T-helper 2 cell treated with Interferon-gamma antibody and Interleukin-4, amounts not matched to agents 5 μg/mL and 100 μg/mL, for 36 hours (primary cell): ENCODE results near the gene IKZF1.

ENCODE experiments used
- DNase-seq: peaks from one replicate; pipeline ENCODE4 v3.0.0; 2021; ENCODE audit warnings: low spot score
- H3K27ac Mint-ChIP-seq: one replicate; pipeline ENCODE4 v1.8.0; 2021; ENCODE audit warnings: mild to moderate bottlenecking, mixed read lengths
- H3K27me3 Mint-ChIP-seq: one replicate; pipeline ENCODE4 v1.8.0; 2021; ENCODE audit warnings: low read depth, mixed read lengths
- H3K36me3 Mint-ChIP-seq: one replicate; pipeline ENCODE4 v1.8.0; 2021; ENCODE audit warnings: low read depth, mixed read lengths
- H3K4me1 Mint-ChIP-seq: one replicate; pipeline ENCODE4 v1.8.0; 2021; ENCODE audit warnings: low read depth, mixed read lengths
- H3K4me3 Mint-ChIP-seq: one replicate; pipeline ENCODE4 v1.8.0; 2022; ENCODE audit warnings: mild to moderate bottlenecking, moderate library complexity, mixed read lengths
- H3K9me3 Mint-ChIP-seq: one replicate; pipeline ENCODE4 v1.8.0; 2021; ENCODE audit warnings: mixed read lengths

The IKZF1 gene

DNA sequence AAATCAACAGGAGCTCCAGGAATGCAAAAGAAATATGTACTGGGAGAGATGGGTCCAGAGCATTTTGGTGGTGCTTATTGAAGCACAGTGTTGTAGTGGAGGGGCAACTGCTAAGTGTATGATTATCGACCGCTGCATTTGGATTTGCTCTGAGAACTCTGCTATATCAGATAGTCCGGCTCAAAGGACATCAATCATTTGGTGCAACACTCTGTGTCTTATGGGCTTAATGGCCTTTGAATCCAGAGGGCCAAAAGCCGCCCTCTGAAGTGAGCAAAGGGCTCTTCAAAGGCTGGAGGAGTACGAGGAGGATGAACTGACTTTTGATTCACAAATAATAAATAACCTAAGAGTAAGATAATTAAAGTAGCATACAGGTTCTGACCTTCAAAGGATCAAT, 9.4 kb upstream of the IKZF1 start:
- Mint-ChIP-seq H3K27me3 (peaks cover 20% of the 10 kb centered on the region), H3K4me1 (peaks cover 22% of the 10 kb centered on the region), H3K4me3 (no peak overlapping the region), H3K27ac (no peak overlapping the region), H3K9me3 (no peaks in the 10 kb centered on the region), H3K36me3 (peaks cover 3% of the 10 kb centered on the region)
- no peak for DNase-seq

DNA sequence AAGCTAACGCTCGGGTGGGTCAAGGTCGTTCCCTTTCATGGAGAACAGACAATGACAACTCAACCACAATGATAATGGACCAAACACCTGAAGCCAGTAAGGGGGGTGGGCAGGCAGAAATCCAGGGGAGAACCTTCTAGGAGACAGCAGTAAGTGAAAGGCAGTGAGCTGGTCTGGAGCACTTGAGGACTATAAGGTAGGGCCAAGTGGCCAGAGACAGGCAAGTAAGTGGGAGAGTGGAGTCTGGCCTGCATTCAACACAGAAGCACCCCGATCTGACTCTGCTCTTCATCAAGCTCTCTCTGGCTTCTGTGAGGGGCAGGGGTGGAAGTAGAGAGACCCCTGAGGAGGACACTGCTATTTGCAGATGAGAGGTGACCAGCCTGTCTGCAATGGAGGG, 7.7 kb upstream of the IKZF1 start:
- Mint-ChIP-seq H3K36me3 (peaks cover 3% of the 10 kb centered on the region), H3K4me3 (no peak overlapping the region), H3K9me3 (no peaks in the 10 kb centered on the region), H3K27me3 (peaks cover 20% of the 10 kb centered on the region), H3K4me1 (peaks cover 31% of the 10 kb centered on the region), H3K27ac (no peak overlapping the region)
- DNase-seq, result no peak

DNA sequence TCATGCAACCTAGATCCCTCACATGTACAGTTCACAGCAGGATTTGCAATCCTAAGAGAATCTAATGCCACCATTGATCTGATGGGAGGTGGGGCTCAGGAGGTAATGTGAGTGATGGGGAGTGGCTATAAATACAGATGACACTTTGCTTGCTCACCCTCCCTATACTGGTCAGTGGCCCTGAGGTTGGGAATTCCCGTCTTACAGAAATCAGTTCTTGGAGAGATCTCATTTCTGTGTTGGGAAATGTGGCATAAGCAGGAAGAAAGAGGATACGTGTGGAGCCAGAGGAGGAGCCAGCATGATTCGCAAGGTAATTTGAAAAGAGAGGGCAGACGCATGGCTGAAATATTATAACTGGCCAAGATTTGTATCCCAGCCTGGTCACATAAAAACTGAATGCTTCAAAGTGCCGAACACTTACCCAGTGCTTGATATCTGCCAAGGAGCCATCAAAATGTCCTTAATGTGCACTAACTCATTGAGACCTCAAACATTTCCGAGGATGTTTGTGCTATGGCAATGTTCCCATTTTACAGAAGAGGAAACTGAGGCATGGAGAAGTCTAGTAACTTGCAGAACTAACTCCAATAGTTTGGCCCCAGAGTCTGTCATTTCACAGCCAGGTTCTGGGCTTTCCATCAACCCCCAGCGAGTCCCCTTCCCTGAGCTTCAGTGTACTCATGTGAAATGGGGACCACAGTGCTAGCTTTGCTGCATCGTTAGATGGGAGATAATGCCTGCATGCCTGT, 5.5 kb upstream of the IKZF1 start:
- Mint-ChIP-seq H3K9me3 (no peaks in the 10 kb centered on the region), H3K36me3 (peaks cover 5% of the 10 kb centered on the region), H3K4me1 (peaks cover 29% of the 10 kb centered on the region), H3K27me3 (peaks cover 12% of the 10 kb centered on the region), H3K4me3 (no peak overlapping the region), H3K27ac (no peak overlapping the region)
- no peak for DNase-seq

DNA sequence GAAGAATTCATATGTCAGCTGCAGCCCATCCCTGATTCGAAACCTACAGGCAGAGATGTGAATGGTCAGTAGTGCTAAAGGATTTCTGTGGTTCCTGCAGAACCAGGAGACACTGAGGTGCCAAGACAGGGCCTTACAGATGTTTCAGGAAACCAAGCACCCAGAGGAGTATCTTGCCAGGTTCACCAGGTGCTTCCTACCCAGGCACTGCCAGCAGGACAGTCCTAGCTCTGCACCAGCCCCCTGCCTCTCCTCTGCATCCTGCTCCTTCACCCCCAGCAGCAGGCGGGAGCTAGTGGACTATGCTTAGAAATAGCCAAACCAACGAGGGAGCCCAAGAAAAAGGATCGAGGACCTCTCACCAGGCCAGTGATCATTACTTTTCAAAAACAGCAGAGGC, 4.2 kb upstream of the IKZF1 start:
- peaks cover 11% of the 10 kb centered on the region for H3K27me3 Mint-ChIP-seq
- no peaks in the 10 kb centered on the region for H3K9me3 Mint-ChIP-seq
- no peak overlapping the region for H3K27ac Mint-ChIP-seq
- no peak overlapping the region for H3K4me3 Mint-ChIP-seq
- peaks cover 10% of the 10 kb centered on the region for H3K36me3 Mint-ChIP-seq
- DNase-seq, result no peak
- peaks cover 29% of the 10 kb centered on the region for H3K4me1 Mint-ChIP-seq

DNA sequence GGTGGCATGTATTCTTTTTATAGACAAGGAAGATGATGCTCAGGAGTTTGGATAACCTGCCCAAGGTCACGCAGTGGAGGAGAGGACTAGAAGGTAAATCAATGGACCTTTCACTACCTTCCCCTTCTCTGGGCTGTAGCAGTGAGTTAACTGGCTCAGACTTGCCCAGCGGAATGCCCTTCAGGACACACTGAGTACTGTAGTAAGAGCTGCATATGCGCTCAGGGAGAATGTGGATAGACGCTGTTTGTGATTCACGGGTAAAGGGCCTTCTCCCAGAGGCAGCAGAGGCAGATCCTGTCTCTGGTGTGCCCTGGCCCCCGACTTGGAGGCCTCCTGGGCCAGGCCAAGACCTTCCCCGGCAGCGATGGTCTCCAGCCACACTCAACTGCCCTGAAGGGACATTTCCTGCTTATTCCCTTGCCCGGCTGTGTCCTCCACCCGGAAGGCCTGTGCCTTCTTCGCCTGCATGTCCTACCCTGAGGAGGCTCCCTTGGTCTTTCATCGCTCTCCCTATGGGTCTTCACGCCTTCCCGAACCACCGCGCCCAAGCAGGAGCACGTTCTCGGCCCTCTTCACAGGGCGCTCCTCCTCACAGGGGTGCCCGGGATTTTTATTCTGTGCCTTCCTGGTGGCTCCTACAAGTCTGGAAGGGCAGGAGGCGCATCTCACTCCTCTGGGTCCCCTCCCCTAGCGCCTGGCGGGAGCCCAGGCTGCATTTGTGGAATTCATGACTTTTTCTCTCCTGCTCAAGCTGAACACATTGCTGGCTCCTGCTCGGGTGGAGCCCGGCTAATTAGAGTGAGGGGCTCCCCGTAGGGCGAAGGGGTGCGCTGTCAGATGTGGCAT, 1.8 kb upstream of the IKZF1 start:
- Mint-ChIP-seq H3K4me3 (peak overlapping the region; percentile 75), H3K27me3 (peaks cover 5% of the 10 kb centered on the region), H3K27ac (peak overlapping the region; percentile 81), H3K36me3 (peaks cover 33% of the 10 kb centered on the region), H3K4me1 (peaks cover 25% of the 10 kb centered on the region), H3K9me3 (no peaks in the 10 kb centered on the region)
- DNase-seq, result no peak

DNA sequence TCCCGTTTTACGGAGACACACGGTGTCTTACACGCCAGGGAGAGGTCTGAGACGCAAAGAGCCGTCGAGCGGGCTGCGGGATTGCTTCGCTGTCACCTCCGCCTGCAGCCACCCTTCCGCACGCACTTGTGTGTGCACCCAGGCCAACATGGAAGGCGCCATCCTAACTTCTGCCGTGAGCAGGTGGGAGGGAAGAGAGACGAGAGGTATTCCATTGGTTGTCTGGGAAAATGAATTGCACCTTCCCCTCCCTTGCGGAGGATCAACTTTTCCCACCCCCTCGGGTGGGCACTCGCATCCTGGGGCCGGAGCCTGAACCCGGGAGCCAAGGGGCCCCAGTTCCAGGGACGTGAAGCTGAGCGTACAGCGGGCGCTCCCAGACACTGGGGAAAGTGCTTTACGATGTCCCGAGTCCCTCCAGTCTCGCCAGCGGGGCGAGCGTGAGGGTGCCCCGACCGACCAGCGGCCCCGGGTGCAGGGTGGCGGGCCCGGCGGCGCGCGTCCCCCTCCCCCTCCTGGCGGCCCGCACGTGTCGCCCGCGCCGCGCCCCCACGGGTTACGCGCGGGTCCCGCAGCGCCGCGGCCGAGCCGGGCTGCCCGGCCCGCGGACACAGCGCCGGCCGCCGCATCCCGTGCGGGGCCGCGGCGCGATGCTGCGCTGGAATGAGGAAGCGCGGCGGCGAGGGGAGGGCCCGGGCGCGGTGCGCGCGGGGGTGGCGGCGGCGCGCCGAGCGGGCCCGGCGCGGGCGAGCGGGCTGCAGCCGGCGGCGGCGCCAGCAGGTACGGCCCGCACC, 984 bp upstream of the IKZF1 start:
- peaks cover 5% of the 10 kb centered on the region for H3K27me3 Mint-ChIP-seq
- peaks cover 41% of the 10 kb centered on the region for H3K36me3 Mint-ChIP-seq
- no peaks in the 10 kb centered on the region for H3K9me3 Mint-ChIP-seq
- no peak for DNase-seq
- peak overlapping the region; percentile 75 for H3K4me3 Mint-ChIP-seq
- H3K4me1 Mint-ChIP-seq, result peaks cover 31% of the 10 kb centered on the region
- peak overlapping the region; percentile 81 for H3K27ac Mint-ChIP-seq

DNA sequence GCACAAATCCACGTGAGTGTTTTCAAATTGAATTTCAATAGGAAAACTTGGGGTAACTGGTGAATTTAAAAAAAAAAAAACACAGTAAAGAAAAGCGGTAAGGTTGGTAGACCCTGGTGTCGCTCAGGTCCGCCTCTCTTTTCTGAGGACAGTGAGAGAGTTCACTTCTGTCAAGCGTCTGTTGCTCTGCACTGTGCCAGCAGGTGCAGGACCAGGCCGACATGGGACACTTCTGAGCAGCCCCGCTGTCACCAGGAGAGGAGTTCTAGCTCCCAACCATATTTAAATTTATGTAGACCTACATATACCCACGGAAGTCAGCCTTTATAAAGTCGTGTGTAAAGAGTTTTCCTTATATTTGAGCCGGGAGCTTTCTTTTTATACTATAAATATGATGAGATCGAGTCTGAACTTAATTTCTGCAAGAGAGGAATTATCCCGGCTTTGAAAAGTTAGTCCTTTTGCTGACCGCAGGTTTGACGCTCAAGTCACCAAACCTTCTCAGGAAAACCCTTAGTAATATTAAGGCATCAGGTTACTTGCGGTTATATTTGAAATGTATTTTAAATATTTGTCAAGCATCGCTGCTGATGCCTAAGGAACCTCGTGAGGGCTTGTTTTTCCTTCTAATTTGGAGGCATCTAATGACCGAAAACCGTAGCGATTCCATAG, 531 bp downstream of the IKZF1 start:
- DNase-seq, result no peak
- Mint-ChIP-seq H3K36me3 (peaks cover 57% of the 10 kb centered on the region), H3K27me3 (peaks cover 1% of the 10 kb centered on the region), H3K9me3 (no peaks in the 10 kb centered on the region), H3K4me3 (peak overlapping the region; percentile 99), H3K4me1 (peaks cover 27% of the 10 kb centered on the region), H3K27ac (peak overlapping the region; percentile 97)

DNA sequence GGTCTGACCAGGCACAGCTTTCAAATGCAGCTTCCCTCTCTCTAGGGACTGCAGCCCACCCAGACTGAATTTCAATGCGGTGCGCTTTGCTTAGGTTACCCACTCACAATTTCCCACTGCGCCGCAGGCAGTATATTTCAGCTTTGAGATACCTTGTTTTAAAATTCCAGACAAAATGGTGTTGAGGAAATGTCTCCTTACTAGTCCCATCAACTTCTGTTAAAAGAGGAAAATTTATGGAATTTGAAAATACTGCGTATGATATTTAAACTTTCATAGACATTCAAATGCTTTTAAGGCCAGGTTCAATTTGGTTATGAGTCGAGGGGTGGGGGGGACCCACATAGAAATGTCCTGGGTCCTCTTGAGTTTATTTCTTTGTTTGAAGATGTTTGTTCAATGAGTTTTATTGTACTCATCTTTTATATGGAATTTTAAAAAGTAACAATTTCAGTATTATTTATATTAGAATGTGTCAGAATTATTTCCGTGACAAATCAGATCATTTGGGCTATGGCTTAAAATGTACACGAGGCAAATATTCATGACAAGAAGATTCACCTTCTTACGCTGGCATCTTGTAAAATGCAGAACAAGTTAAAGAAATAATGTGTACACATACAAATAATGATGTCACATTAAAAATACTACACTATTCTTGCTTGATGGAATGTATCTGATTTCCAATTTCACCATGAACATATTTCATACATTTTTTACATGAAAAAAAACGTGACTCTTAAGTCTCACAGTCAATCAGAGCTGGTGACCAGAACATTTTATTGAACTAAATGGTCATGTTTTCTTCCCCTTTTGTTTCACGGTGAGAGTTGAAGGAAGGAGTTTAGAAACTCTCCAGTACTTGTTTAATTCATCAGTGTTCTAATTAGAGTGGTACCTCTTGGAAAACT, 1.3 kb downstream of the IKZF1 start:
- Mint-ChIP-seq H3K9me3 (no peaks in the 10 kb centered on the region), H3K27ac (peak overlapping the region; percentile 97), H3K36me3 (peaks cover 65% of the 10 kb centered on the region), H3K27me3 (peaks cover 1% of the 10 kb centered on the region), H3K4me3 (peak overlapping the region; percentile 99), H3K4me1 (peaks cover 20% of the 10 kb centered on the region)
- DNase-seq, result no peak

DNA sequence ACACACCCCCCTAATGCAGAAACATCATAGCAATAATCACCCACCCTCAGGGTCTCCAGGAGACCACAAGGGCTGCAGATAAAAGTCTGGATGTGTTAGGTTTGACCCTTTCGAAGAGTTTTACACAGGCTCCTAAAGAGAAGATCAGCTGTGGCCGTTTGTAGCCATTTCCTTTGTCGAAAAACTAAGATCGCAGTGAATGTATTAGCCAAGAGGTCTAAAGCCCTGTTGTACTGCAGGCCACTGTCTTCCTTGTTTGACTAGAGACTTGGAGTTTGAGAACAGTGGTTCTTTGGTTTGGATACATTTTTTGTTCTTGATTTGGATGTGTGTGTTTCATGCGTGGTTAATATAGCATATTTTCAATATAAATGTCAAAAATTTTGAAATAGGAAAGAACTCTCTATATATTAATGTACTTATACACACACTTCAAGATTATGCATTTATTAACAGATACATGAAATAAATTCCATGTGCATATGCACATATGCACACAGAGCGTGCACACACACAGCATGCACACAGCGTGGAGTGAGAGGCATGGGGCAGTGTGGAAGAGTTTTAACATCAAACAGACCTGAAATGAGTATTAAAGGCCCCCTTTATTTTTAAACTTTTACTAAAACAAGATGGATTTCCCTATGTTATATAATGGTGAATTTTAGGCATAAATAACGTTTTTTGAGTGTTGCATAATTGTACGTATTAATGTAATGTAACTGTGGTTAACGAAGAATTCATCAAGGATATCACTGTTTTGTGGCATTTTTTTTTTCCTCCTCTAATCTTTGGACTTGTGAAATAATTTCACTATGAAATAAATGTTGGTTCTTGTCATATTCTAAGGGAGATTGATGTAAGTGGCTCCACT, 2.2 kb downstream of the IKZF1 start:
- Mint-ChIP-seq H3K36me3 (peaks cover 73% of the 10 kb centered on the region), H3K27ac (peak overlapping the region; percentile 97), H3K4me1 (peaks cover 15% of the 10 kb centered on the region), H3K4me3 (peak overlapping the region; percentile 99), H3K9me3 (no peaks in the 10 kb centered on the region), H3K27me3 (peaks cover 1% of the 10 kb centered on the region)
- DNase-seq, result no peak

DNA sequence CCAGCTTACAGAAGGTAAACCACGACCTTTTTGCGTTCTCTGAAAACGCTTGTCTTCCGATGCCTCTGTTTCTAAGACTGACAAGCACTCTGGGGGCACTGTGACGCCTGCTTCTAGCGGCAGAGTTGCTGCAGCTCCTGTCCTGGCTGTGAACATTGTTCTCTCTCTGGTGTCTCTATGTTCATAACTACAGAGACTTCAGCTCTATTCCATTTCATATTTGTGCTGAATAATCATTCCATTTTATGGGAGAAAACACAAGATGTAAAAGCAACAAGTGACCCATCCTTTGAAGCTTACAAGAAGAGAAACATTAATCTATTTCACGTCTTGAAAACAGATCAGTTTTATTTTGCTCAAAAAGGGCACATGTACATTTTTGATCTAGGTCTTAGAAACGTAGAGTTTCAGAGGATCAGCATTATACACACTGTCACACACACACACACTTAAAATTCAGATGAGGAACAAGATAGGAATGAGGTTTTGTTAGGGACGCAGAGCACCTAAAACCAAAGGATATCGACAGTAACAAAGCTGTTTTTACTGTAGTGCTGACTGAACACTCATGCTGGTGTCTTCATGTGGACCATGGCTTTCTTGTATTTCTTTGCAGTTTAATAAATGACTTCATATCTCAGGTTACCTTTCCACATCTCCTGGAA, 3.0 kb downstream of the IKZF1 start:
- Mint-ChIP-seq H3K27me3 (peaks cover 1% of the 10 kb centered on the region), H3K36me3 (peaks cover 80% of the 10 kb centered on the region), H3K27ac (peak overlapping the region; percentile 97), H3K4me1 (peaks cover 21% of the 10 kb centered on the region), H3K9me3 (no peaks in the 10 kb centered on the region), H3K4me3 (peak overlapping the region; percentile 99)
- DNase-seq, result peak; percentile 45

DNA sequence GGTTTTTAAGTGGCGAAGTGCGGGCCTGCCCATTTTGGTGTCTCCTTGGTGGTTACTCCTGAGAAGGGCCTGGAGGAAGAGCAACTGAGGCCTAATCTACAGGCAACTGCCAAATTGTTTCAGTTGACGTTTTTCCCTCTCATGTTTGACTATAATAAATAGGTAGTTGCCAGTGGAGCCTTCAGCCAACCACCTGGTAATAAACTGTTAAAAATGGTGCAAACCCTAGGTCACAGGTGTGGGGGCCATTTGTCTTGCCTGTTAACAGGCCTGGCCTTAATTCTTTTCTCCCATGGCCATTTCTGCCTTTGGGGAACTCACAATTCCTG, 3.7 kb downstream of the IKZF1 start:
- Mint-ChIP-seq H3K27ac (peak overlapping the region; percentile 97), H3K4me1 (peaks cover 23% of the 10 kb centered on the region), H3K4me3 (peak overlapping the region; percentile 99), H3K36me3 (peaks cover 85% of the 10 kb centered on the region), H3K9me3 (no peaks in the 10 kb centered on the region), H3K27me3 (peaks cover 1% of the 10 kb centered on the region)
- no peak for DNase-seq
